Measurements from ENCODE around the gene CLDN7. TPM values are rescaled to one million over a fixed set of nuclear protein-coding genes. Genes with fewer than 3 reads are reported as not detected.

CLDN7 gene
- polyA plus RNA-seq, 1 donor (not counting 4 experiments of a cell fraction or from before 2014, with no cell fraction given): 6.3 TPM

GRCh38 chr17:7217113-7217987, 44.9 kb downstream of the CLDN7 start:
- H3K27ac ChIP-seq (ENCODE audit: control insufficient read depth, insufficient read depth, low read length): no peak overlapping the region
- TF ChIP-seq CTCF (optimal IDR thresholded peaks at IDR 0.05 in 1 of 3, IDR thresholded peaks at IDR 0.05 in 1 of 3, conservative IDR thresholded peaks at IDR 0.05 in 1 of 3; ENCODE audit: extremely low read depth in 1 of 3, insufficient read depth in 2 of 3, low read length in 3 of 3): no peak
- no peak for TF ChIP-seq EZH2 (IDR thresholded peaks at IDR 0.05; ENCODE audit: low read length)
- peaks cover 40% of the 10 kb centered on the region for H3K4me1 ChIP-seq (ENCODE audit: control insufficient read depth, extremely low read depth, insufficient read depth, low read length)
- DNase-seq (ENCODE audit: low read depth, low spot score): no peak
- dilution Hi-C loops (cut with MboI; ENCODE audit: extremely low pct_ligation_motif_present, low sequenced_read_pairs): no loop called here
- no peaks in the 10 kb centered on the region for H3K27me3 ChIP-seq (ENCODE audit: control insufficient read depth, extremely low read depth, insufficient read depth, low read length)
- peak overlapping the region; percentile 39 for H3K9ac ChIP-seq (ENCODE audit: control insufficient read depth, extremely low read depth, insufficient read depth, low read length)
- peak overlapping the region; percentile 19 to 73 (median 35) for H3K4me3 ChIP-seq (ENCODE audit: control insufficient read depth in 2 of 3, extremely low read depth in 1 of 3, insufficient read depth in 2 of 3, low read depth in 1 of 3, low read length in 3 of 3)
- peak overlapping the region; percentile 75 for H3K4me2 ChIP-seq (ENCODE audit: control insufficient read depth, extremely low read depth, insufficient read depth, low read depth, low read length)
- peaks cover 6% of the 10 kb centered on the region for H4K20me1 ChIP-seq (ENCODE audit: control insufficient read depth, extremely low read depth, insufficient read depth, low read length)
- peaks cover 9 to 14% of the 10 kb centered on the region in 2 experiments for H3K36me3 ChIP-seq (ENCODE audit: control insufficient read depth in 2 of 2, extremely low read depth in 1 of 2, insufficient read depth in 2 of 2, low read length in 2 of 2)
- no peaks in the 10 kb centered on the region for H3K9me3 ChIP-seq (ENCODE audit: control insufficient read depth, low read depth, low read length)
- peaks cover 13% of the 10 kb centered on the region for H3K79me2 ChIP-seq (ENCODE audit: control insufficient read depth, insufficient read depth, low read length)
- H2AFZ ChIP-seq (ENCODE audit: control insufficient read depth, low read length): peak overlapping the region; percentile 47
- H3K9me1 ChIP-seq (ENCODE audit: control insufficient read depth, extremely low read depth, insufficient read depth, low read length): no peaks in the 10 kb centered on the region
- no peak for FAIRE-seq

DNA sequence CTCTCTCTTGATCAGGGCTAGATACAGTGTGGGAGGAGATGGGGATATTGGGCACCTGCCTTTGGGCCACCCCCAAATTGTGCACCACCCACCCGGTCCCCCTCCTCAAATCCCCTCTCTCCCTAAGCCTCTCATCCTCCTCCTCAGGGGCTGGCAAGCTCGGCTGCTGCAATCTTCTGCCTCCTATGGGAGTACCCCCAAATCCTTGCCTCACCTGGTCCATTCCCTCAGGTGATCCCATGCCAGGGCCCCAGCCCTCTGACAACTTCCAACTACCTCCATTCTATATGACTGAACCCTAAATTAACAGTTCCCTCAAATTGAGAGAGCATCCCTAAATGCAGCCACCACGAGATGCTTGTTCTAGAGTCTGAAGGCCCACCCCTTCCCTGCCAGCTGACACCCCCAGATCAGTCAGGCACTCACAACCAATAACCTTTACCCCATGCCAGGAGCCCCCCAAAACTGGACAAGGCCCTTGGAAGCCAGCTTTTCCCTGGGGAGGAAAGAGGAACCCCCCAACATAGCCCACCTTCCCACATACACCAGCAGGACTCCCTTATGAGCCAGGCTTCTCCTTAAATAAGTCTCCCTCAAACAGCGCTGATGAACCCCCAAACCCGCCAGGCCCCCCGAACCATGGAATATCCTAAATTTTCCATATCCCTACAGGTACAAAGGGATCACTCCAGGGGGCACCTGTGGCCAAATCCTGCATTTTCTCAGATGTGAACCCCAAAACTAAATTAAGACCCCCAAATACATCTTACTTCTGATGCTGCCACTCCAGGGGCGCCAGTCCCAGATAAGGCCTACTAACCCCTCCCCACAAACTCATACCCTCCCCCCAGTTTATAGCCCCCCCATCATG, 45.8 kb downstream of the CLDN7 start:
- dilution Hi-C loops (cut with MboI; ENCODE audit: extremely low pct_ligation_motif_present, low sequenced_read_pairs): no loop called here
- H4K20me1 ChIP-seq (ENCODE audit: control insufficient read depth, extremely low read depth, insufficient read depth, low read length): peaks cover 3% of the 10 kb centered on the region

More for the DNA sequence above, 45.8 kb downstream of the CLDN7 start:
- Histone ChIP-seq H3K27me3 (ENCODE audit: control insufficient read depth, extremely low read depth, insufficient read depth, low read length) (peaks cover 5% of the 10 kb centered on the region), H2AFZ (ENCODE audit: control insufficient read depth, low read length) (no peak overlapping the region), H3K36me3 (ENCODE audit: control insufficient read depth in 2 of 2, extremely low read depth in 1 of 2, insufficient read depth in 2 of 2, low read length in 2 of 2) (peaks cover 4 to 5% of the 10 kb centered on the region in 2 experiments), H3K4me2 (ENCODE audit: control insufficient read depth, extremely low read depth, insufficient read depth, low read depth, low read length) (peak overlapping the region; percentile 75), H3K9ac (ENCODE audit: control insufficient read depth, extremely low read depth, insufficient read depth, low read length) (peak overlapping the region; percentile 39), H3K79me2 (ENCODE audit: control insufficient read depth, insufficient read depth, low read length) (peaks cover 8% of the 10 kb centered on the region), H3K4me1 (ENCODE audit: control insufficient read depth, extremely low read depth, insufficient read depth, low read length) (peaks cover 36% of the 10 kb centered on the region), H3K4me3 (ENCODE audit: control insufficient read depth in 2 of 3, extremely low read depth in 1 of 3, insufficient read depth in 2 of 3, low read depth in 1 of 3, low read length in 3 of 3) (peak overlapping the region; percentile 35 to 73 (median 35)), H3K27ac (ENCODE audit: control insufficient read depth, insufficient read depth, low read length) (no peak overlapping the region), H3K9me1 (ENCODE audit: control insufficient read depth, extremely low read depth, insufficient read depth, low read length) (no peaks in the 10 kb centered on the region), H3K9me3 (ENCODE audit: control insufficient read depth, low read depth, low read length) (no peaks in the 10 kb centered on the region)
- TF ChIP-seq CTCF (optimal IDR thresholded peaks at IDR 0.05 in 1 of 3, IDR thresholded peaks at IDR 0.05 in 1 of 3, conservative IDR thresholded peaks at IDR 0.05 in 1 of 3; ENCODE audit: extremely low read depth in 1 of 3, insufficient read depth in 2 of 3, low read length in 3 of 3) (no peak), EZH2 (IDR thresholded peaks at IDR 0.05; ENCODE audit: low read length) (no peak)
- DNase-seq (ENCODE audit: low read depth, low spot score) (no peak), FAIRE-seq (no peak)
